NCI-H128 (cell line): Measurements from ENCODE around the gene GARNL3.

ENCODE experiments used
- DNase-seq: peaks from one replicate; lab custom pipeline; 2025; ENCODE audit not compliant: unreplicated experiment; lab: John Stamatoyannopoulos, UW

The GARNL3 gene

DNA sequence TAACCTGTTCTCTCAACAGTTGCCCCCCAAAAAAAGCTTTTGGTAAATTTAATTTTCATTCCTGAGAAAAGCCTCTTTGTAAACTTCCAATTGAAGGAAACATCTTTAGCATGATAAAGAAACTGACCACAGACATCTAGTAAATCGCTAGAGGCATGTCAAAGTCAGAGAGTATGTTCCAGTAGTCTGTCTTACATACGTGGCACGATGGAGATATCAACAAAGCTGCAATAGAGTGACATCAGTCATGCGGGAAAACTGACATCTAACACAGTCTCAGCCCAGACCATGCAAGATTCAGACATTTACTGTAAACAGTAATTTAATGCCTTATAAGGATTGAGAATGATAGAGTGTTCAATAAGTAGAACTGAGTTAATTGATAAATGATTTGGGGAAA is 45.1 kb downstream of the GARNL3 start:
- no peak for DNase-seq

- no peak for DNase-seq
Measured at GRCh38 chr9:127311239-127311741, 46.7 kb downstream of the GARNL3 start.

DNA sequence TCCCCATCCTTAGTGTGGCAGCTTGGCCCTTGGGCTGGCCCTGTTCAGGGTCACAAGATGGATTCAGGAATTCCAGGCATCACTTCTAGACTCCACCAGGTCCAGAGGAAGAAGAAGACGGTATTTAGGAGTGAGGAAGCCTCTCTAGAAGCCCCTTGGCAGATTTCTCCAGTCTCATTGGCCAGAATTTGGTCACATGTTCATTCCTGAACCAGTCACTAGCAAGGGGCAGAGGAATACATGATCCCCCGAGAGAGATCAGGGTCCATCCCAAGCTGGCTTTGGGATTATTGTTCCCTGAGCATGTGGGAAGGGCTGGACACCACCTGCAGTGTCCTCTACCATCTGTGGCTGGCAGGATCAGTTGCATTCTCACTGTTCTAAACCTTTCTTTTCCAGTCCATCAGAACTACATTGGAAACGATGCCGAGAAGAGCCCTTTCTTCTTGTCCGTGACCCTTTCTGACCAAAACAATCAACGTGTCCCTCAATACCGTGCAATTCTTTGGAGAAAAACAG is 48.5 kb downstream of the GARNL3 start:
- no peak for DNase-seq

- no peak for DNase-seq
Measured at GRCh38 chr9:127314911-127315310, 50.3 kb downstream of the GARNL3 start.

DNA sequence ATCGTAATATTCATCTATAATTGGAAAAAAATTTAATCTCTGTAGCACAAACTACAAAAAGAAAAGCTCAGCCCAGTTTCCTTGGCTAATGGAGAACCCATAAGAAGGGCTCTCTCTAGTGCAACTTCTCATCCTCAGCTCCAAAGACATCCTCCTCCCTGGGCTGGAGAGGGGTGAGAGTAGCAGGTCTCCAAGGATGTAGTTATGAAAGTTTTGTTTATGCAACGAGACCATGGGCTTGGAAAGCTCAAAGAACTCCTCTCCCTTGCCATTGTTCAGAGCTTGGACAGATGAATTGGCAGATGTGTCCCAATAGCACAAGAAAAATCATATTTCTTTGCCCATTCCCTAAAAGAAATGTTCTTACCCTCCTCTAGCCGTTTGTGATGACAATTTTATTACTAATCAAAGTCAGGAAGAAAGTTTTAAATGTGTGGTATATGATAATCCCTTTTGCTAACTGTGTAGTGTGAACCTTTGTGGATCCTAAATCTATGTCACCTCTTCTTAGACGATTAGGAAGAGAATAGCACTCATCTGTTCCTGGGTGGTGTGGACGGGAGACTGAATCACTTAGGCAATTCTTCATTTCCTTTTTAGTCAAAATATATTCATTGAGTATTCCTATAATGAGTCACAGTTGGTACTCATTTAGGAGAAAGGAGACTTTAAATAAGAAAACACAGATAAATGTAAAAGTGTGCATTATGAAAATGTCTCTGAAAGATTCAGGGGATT is 52.2 kb downstream of the GARNL3 start:
- DNase-seq = no peak

GRCh38 chr9:127318651-127319167 is 54.1 kb downstream of the GARNL3 start:
- DNase-seq = no peak

- no peak for DNase-seq
Measured at GRCh38 chr9:127319366-127320114, 55.0 kb downstream of the GARNL3 start.

DNA sequence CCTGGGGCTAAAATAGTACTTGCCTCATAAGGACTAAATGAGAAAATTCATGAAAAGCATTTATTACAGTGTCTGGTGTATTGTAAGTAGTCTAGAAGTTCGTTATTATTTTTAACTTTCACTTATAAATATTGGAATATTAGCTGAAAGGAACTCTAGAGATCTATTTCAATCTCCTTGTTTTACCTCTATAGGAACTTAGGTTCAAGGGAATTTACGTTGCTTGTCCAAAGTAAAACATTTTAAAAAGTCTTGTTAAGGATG is 55.5 kb downstream of the GARNL3 start:
- DNase-seq = no peak

- no peak for DNase-seq
Measured at GRCh38 chr9:127323393-127323792, 58.8 kb downstream of the GARNL3 start.

GRCh38 chr9:127330501-127330900 is 65.9 kb downstream of the GARNL3 start:
- DNase-seq = no peak

DNA sequence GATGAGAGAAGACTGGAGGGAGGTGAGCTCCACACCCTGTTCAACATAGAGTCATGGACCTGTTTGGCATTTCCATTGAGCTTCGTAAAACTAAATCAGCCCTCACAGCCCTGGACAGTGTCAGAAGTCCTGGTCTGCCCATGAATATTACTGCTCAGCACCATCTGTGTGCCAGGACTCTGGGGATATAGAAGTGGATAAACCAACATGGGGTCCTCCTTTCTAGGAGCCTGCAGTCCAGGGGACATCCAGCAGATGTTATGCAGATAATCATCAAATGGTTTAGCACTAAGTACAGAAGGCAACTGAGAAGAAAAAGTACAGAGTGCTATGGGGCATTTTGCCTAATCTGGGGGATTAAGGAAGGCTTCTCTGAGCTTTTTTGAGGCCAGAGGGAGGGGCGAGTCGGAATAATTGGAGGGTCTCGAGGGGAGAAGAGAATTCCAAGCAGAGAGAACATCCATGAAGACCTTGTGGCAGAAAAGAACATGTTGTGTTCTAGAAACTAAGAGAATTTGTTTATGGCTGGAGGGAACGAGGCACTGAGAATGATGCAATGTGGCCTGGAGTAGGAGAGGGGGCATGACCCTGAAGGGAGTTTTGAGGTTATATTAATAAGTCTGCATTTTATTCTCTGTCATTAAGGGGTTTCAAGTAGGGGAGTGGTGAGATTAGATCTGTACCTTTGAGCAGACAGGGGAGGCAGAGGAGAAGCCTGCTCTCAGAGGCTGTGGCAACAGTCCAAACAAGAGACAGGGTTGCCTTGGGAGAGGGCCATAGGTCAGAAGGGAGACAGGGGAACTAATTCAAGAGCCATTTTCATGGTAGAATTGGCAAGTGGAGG is 68.9 kb downstream of the GARNL3 start:
- no peak for DNase-seq

GRCh38 chr9:127334725-127335124 is 70.2 kb downstream of the GARNL3 start:
- DNase-seq = no peak

DNA sequence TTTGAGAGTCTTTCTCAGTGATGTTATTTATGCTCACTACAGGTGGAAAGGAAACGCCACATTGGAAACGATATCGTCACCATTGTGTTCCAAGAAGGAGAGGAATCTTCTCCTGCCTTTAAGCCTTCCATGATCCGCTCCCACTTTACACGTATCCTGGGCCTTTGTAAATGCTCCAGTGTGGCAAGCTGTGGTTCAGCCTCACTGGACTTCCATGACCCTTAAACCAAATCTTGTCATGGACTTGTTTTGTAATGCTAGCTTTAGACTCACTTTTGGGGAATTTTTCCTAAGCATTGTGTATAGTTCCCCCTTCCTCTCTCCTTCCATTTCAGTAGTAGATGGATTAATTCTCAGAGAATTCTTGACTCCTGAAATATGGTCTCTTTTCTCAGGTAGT is 71.5 kb downstream of the GARNL3 start:
- no peak for DNase-seq

GRCh38 chr9:127336506-127337352 is 72.2 kb downstream of the GARNL3 start:
- no peak for DNase-seq

GRCh38 chr9:127340721-127341120 is 76.1 kb downstream of the GARNL3 start:
- DNase-seq = no peak

DNA sequence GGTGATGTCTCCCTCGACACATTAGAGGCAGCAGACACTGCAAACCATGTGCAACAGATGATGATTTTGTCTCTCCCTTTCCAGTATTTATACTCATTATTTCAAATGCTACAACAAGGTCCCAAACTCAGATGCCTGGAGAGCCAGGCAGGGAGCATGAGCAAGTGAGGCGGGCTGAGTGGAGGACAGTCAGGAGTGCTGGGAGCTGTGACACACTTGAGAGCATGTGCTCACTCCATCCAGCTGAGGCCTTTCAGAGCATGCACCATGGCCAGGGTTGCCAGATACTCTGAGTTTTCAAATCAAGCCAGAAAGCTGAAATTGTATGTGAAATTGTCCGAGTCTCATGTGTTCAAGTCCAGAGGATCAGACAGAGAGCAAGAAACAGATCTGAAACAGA is 76.6 kb downstream of the GARNL3 start:
- no peak for DNase-seq

DNA sequence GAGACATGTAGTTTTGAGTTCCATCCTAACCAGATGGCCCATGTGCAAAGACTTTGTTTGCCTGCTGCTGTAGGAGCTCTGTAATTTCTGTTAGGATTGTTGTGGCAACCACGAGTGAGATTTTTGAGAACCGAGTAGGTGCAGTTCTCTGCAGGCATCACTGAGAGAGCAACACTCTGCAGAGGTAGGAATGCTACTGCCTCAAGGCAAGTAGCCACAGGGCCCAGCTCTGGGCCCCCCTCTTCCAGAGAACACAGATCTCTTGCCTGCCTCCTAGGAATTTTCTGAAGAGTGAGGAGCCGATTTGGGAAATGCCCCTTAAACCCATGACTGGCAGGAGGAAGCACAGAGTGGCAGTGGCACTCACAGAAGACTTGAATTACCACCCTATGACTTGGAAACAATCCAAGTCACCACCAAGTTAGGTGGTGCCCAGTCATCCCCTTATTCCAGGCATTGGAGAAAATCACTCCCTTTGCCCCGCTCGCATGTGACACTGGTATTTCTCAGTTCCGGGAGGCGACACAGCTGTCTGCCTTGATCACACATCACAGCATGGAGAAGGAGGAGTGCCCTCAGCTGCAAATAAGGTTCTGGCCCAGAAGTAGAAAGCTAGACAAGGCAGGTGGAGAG is 79.9 kb downstream of the GARNL3 start:
- no peak for DNase-seq

GRCh38 chr9:127345566-127345965 is 81.0 kb downstream of the GARNL3 start:
- no peak for DNase-seq

DNA sequence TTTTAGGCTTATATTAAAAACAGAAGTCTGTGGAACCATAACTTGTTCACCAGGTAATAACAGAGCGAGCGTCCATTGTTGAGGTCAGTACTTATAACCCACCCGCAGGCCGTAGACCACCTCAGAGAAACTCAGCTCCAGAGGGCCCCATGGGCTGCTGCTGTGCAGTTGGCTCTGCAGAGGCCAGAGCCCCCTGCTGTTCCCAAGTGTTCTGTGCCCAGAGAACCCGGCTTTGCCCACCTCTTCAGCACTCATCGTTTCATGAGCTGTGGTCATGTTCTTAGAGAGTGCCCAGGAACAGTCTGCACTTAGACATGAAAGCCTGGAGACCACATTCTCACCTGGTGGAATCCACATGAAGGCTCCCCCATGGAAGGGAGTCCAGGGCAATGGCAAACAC is 82.0 kb downstream of the GARNL3 start:
- no peak for DNase-seq
